HEK293 (cell line): ENCODE data around the gene PARD3B.

ENCODE experiments used
- HOXA7 ChIP-seq: sonication (generic); formaldehyde crosslinking; IDR thresholded peaks from 2 replicates; pipeline ENCODE4 v1.8.1; 2022; ENCODE audit warnings: missing genetic modification reagents, borderline replicate concordance
- REST ChIP-seq: fragments of 450-650 bp; formaldehyde crosslinking; IDR thresholded peaks from 2 replicates; pipeline ENCODE4 v1.5.1; 2016; ENCODE audit warnings: missing biosample characterization, missing genetic modification characterization
- ZBTB8A ChIP-seq: fragments of 450-650 bp; formaldehyde crosslinking; IDR thresholded peaks from 2 replicates; pipeline ENCODE4 v1.5.1; 2016; ENCODE audit warnings: missing biosample characterization, missing genetic modification characterization
- ZNF549 ChIP-seq: fragments of 450-650 bp; IDR thresholded peaks from 2 replicates; pipeline ENCODE4 v1.5.1; 2018; ENCODE audit warnings: missing biosample characterization, missing genetic modification characterization, mild to moderate bottlenecking, inconsistent platforms, moderate library complexity
- ZNF561 ChIP-seq: fragments of 450-650 bp; IDR thresholded peaks from 2 replicates; pipeline ENCODE4 v1.5.1; 2018; ENCODE audit warnings: missing biosample characterization, missing genetic modification characterization, borderline replicate concordance
- TF ChIP-seq, protein P1 (sequence below): fragments of 450-650 bp; formaldehyde crosslinking; IDR thresholded peaks from 2 replicates; pipeline ENCODE4 v1.5.1; 2016; ENCODE audit warnings: missing biosample characterization, missing genetic modification characterization
- TF ChIP-seq, protein P2 (sequence below): fragments of 450-650 bp; formaldehyde crosslinking; IDR thresholded peaks from 2 replicates; pipeline ENCODE4 v1.5.1; 2016; ENCODE audit warnings: missing biosample characterization, missing genetic modification characterization, borderline replicate concordance
- TF ChIP-seq, protein P3 (sequence below): fragments of 450-650 bp; formaldehyde crosslinking; IDR thresholded peaks from 2 replicates; pipeline ENCODE4 v1.5.1; 2016; ENCODE audit warnings: missing biosample characterization, missing genetic modification characterization

DNA sequence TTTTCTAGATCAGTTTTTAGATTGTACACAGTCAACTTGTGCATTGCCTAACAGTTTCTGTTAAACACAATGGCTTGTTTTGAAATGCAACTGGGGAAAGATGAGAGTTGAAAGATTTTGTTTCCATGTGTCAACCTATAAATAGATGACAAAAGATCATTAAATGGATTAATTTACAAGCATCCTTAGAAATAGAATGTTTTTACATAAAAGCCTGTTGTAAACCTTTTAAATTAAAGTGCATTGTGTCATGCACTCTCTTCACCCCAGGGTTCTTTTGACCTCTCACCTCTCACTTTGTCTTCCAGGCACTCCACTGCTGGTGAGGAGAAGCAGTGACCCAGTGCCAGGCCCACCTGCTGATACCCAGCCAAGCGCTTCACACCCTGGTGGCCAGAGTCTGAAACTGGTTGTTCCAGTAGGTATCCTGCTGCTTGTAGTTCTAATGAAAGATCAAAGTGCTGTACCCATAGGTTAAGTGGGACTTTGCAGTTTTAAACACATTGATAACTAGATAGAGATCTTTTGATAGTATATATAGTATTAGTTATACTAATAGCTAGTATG is 502.1 kb downstream of the PARD3B start:
- TF ChIP-seq, protein P1, sequence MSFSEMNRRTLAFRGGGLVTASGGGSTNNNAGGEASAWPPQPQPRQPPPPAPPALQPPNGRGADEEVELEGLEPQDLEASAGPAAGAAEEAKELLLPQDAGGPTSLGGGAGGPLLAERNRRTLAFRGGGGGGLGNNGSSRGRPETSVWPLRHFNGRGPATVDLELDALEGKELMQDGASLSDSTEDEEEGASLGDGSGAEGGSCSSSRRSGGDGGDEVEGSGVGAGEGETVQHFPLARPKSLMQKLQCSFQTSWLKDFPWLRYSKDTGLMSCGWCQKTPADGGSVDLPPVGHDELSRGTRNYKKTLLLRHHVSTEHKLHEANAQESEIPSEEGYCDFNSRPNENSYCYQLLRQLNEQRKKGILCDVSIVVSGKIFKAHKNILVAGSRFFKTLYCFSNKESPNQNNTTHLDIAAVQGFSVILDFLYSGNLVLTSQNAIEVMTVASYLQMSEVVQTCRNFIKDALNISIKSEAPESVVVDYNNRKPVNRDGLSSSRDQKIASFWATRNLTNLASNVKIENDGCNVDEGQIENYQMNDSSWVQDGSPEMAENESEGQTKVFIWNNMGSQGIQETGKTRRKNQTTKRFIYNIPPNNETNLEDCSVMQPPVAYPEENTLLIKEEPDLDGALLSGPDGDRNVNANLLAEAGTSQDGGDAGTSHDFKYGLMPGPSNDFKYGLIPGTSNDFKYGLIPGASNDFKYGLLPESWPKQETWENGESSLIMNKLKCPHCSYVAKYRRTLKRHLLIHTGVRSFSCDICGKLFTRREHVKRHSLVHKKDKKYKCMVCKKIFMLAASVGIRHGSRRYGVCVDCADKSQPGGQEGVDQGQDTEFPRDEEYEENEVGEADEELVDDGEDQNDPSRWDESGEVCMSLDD (tag by site-specific recombination) = no peak
- TF ChIP-seq, protein P2, sequence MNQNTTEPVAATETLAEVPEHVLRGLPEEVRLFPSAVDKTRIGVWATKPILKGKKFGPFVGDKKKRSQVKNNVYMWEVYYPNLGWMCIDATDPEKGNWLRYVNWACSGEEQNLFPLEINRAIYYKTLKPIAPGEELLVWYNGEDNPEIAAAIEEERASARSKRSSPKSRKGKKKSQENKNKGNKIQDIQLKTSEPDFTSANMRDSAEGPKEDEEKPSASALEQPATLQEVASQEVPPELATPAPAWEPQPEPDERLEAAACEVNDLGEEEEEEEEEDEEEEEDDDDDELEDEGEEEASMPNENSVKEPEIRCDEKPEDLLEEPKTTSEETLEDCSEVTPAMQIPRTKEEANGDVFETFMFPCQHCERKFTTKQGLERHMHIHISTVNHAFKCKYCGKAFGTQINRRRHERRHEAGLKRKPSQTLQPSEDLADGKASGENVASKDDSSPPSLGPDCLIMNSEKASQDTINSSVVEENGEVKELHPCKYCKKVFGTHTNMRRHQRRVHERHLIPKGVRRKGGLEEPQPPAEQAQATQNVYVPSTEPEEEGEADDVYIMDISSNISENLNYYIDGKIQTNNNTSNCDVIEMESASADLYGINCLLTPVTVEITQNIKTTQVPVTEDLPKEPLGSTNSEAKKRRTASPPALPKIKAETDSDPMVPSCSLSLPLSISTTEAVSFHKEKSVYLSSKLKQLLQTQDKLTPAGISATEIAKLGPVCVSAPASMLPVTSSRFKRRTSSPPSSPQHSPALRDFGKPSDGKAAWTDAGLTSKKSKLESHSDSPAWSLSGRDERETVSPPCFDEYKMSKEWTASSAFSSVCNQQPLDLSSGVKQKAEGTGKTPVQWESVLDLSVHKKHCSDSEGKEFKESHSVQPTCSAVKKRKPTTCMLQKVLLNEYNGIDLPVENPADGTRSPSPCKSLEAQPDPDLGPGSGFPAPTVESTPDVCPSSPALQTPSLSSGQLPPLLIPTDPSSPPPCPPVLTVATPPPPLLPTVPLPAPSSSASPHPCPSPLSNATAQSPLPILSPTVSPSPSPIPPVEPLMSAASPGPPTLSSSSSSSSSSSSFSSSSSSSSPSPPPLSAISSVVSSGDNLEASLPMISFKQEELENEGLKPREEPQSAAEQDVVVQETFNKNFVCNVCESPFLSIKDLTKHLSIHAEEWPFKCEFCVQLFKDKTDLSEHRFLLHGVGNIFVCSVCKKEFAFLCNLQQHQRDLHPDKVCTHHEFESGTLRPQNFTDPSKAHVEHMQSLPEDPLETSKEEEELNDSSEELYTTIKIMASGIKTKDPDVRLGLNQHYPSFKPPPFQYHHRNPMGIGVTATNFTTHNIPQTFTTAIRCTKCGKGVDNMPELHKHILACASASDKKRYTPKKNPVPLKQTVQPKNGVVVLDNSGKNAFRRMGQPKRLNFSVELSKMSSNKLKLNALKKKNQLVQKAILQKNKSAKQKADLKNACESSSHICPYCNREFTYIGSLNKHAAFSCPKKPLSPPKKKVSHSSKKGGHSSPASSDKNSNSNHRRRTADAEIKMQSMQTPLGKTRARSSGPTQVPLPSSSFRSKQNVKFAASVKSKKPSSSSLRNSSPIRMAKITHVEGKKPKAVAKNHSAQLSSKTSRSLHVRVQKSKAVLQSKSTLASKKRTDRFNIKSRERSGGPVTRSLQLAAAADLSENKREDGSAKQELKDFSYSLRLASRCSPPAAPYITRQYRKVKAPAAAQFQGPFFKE = no peak
- TF ChIP-seq, protein P3, sequence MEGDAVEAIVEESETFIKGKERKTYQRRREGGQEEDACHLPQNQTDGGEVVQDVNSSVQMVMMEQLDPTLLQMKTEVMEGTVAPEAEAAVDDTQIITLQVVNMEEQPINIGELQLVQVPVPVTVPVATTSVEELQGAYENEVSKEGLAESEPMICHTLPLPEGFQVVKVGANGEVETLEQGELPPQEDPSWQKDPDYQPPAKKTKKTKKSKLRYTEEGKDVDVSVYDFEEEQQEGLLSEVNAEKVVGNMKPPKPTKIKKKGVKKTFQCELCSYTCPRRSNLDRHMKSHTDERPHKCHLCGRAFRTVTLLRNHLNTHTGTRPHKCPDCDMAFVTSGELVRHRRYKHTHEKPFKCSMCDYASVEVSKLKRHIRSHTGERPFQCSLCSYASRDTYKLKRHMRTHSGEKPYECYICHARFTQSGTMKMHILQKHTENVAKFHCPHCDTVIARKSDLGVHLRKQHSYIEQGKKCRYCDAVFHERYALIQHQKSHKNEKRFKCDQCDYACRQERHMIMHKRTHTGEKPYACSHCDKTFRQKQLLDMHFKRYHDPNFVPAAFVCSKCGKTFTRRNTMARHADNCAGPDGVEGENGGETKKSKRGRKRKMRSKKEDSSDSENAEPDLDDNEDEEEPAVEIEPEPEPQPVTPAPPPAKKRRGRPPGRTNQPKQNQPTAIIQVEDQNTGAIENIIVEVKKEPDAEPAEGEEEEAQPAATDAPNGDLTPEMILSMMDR (tag by site-specific recombination) = no peak
- TF ChIP-seq HOXA7 (CRISPR knock-in tag) (no peak), ZNF549 (no peak), REST (no peak), ZNF561 (tag by site-specific recombination) (no peak), ZBTB8A (tag by site-specific recombination) (no peak)
